ENCODE results near the gene TMEM244.
"Not testable (repeated sequence)": the region's sequence is repeated elsewhere in the genome, so short reads cannot be mapped to it uniquely, and the experiment has no call there.

The TMEM244 gene

GRCh38 chr6:129860908-129861665, at the start of gene TMEM244:
TSS of gene TMEM244 (minus strand) at chr6:129861315. CDS start at chr6:129861188, 127 bp downstream.
- DNase-seq (ENCODE audit: low read depth), result no peak

GRCh38 chr6:129908858-129909257, 47.7 kb upstream of the TMEM244 start:
- no peak for DNase-seq (ENCODE audit: low read depth)

GRCh38 chr6:129908356-129908755, 47.2 kb upstream of the TMEM244 start:
- no peak for DNase-seq (ENCODE audit: low read depth)

- DNase-seq (ENCODE audit: low read depth), result no peak
Observed at GRCh38 chr6:129906515-129907077, 45.5 kb upstream of the TMEM244 start.

GRCh38 chr6:129903082-129903481, 42.0 kb upstream of the TMEM244 start:
- no peak for DNase-seq (ENCODE audit: low read depth)

GRCh38 chr6:129902681-129903080, 41.6 kb upstream of the TMEM244 start:
- no peak for DNase-seq (ENCODE audit: low read depth)

GRCh38 chr6:129901910-129902309, 40.8 kb upstream of the TMEM244 start:
- DNase-seq (ENCODE audit: low read depth), result no peak

GRCh38 chr6:129895692-129896091, 34.6 kb upstream of the TMEM244 start:
- no peak for DNase-seq (ENCODE audit: low read depth)

GRCh38 chr6:129894921-129895320, 33.8 kb upstream of the TMEM244 start:
- no peak for DNase-seq (ENCODE audit: low read depth)

GRCh38 chr6:129893640-129894039, 32.5 kb upstream of the TMEM244 start:
- DNase-seq (ENCODE audit: low read depth), result no peak

- no peak for DNase-seq (ENCODE audit: low read depth)
Observed at GRCh38 chr6:129890701-129891100, 29.6 kb upstream of the TMEM244 start.

GRCh38 chr6:129890164-129890563, 29.0 kb upstream of the TMEM244 start:
- no peak for DNase-seq (ENCODE audit: low read depth)

GRCh38 chr6:129889580-129889979, 28.5 kb upstream of the TMEM244 start:
- no peak for DNase-seq (ENCODE audit: low read depth)

- DNase-seq (ENCODE audit: low read depth), result no peak
Observed at GRCh38 chr6:129886401-129887155, 25.5 kb upstream of the TMEM244 start.

- DNase-seq (ENCODE audit: low read depth), result no peak
Observed at GRCh38 chr6:129884211-129884610, 23.1 kb upstream of the TMEM244 start.

- no peak for DNase-seq (ENCODE audit: low read depth)
Observed at GRCh38 chr6:129882510-129883023, 21.5 kb upstream of the TMEM244 start.

GRCh38 chr6:129877894-129878293, 16.8 kb upstream of the TMEM244 start:
- not testable (repeated sequence) for DNase-seq (ENCODE audit: low read depth)

GRCh38 chr6:129875610-129876520, 14.8 kb upstream of the TMEM244 start:
- DNase-seq (ENCODE audit: low read depth), result no peak

- DNase-seq (ENCODE audit: low read depth), result no peak
Observed at GRCh38 chr6:129874837-129875236, 13.7 kb upstream of the TMEM244 start.

GRCh38 chr6:129872586-129872985, 11.5 kb upstream of the TMEM244 start:
- no peak for DNase-seq (ENCODE audit: low read depth)

GRCh38 chr6:129871221-129871620, 10.1 kb upstream of the TMEM244 start:
- no peak for DNase-seq (ENCODE audit: low read depth)

- no peak for DNase-seq (ENCODE audit: low read depth)
Observed at GRCh38 chr6:129867403-129867802, 6.3 kb upstream of the TMEM244 start.
